Endothelial cell of umbilical vein (primary cell): Measurements from ENCODE around the gene TRPT1. TPM values are rescaled to one million over a fixed set of nuclear protein-coding genes. Genes with fewer than 3 reads are reported as not detected.

Experiments used
- BruUV-seq: library from RNA; stranded (reverse); fragments of 400-500 nt; replicated peaks from 2 replicates; lab custom pipeline; 2021; lab: Mats Ljungman, UMichigan
- CTCF ChIA-PET: fragments of 300-600, 350-600 bp; sonication (Branson Sonifier 250); formaldehyde crosslinking; loops from one replicate; lab custom pipeline; 2021; ENCODE audit warnings: antibody characterized with exemption, inconsistent platforms; lab: Charles Lee
- POLR2A ChIA-PET: fragments of 300-600, 350-600 bp; sonication (Branson Sonifier 250); formaldehyde crosslinking; loops from one replicate; lab custom pipeline; 2021; ENCODE audit warnings: antibody characterized with exemption, inconsistent platforms; lab: Charles Lee
- DNase-seq: peaks from one replicate; pipeline ENCODE4 v3.0.0-alpha.2; 2011; ENCODE audit warnings: low read depth, low spot score
- FAIRE-seq: peaks from 2 replicates; lab custom pipeline; 2011; peaks lifted over from hg19 to GRCh38; lab: Jason Lieb, UNC
- H2AFZ ChIP-seq: 2 replicates; pipeline ENCODE4 v1.6.0; 2012; ENCODE audit warnings: low read depth, low read length, control low read depth, inconsistent platforms
- H3K27ac ChIP-seq: 2 replicates; pipeline ENCODE4 v1.5.1; 2011; ENCODE audit warnings: low read depth, mild to moderate bottlenecking, control low read depth, low read length, moderate library complexity; ENCODE audit not compliant: insufficient read depth
- H3K27me3 ChIP-seq, 2 experiments: 2 replicates each; pipeline versions ENCODE4 v1.6.0 to v1.6.1; 2011; ENCODE audit warnings: low read length in 2 of 2, mixed read lengths in 1 of 2; ENCODE audit not compliant: control insufficient read depth in 2 of 2, insufficient read depth in 2 of 2
- H3K36me3 ChIP-seq, 2 experiments: 2 replicates in 1 of 2; 3 replicates in 1 of 2; pipeline ENCODE4 v1.5.1; 2011; ENCODE audit warnings: low read length in 2 of 2, mild to moderate bottlenecking in 1 of 2, moderate library complexity in 1 of 2; ENCODE audit not compliant: control insufficient read depth in 2 of 2, insufficient read depth in 2 of 2; ENCODE audit errors: extremely low read depth in 1 of 2
- H3K4me1 ChIP-seq: 3 replicates; pipeline ENCODE4 v1.5.1; 2011; ENCODE audit warnings: mild to moderate bottlenecking, low read length; ENCODE audit not compliant: control insufficient read depth, insufficient read depth; ENCODE audit errors: extremely low read depth
- H3K4me2 ChIP-seq: 2 replicates; pipeline ENCODE4 v1.6.1; 2011; ENCODE audit warnings: low read length, control low read depth, mixed read lengths; ENCODE audit not compliant: insufficient read depth
- H3K4me3 ChIP-seq, 3 experiments: fragments of 200-600 bp in 1 of 3; sonication (generic), shearing (Covaris generic) in 1 of 3; replicated peaks in 1 of 3; 2 replicates each; pipeline ENCODE4 v1.5.1; 2011 to 2016; ENCODE audit warnings: control low read depth in 3 of 3, low read length in 3 of 3, mild to moderate bottlenecking in 2 of 3, inconsistent platforms in 1 of 3, low read depth in 1 of 3, moderate library complexity in 1 of 3; ENCODE audit not compliant: insufficient read depth in 1 of 3
- H3K79me2 ChIP-seq: 2 replicates; pipeline ENCODE4 v1.6.0; 2012; ENCODE audit warnings: low read length, inconsistent platforms; ENCODE audit not compliant: control insufficient read depth, insufficient read depth
- H3K9ac ChIP-seq: replicated peaks from 2 replicates; pipeline ENCODE3; 2011; ENCODE audit warnings: low read length, control low read depth; ENCODE audit not compliant: insufficient read depth; ENCODE audit errors: extremely low read depth
- H3K9me1 ChIP-seq: replicated peaks from 3 replicates; pipeline ENCODE4 v1.6.0; 2011; ENCODE audit warnings: mild to moderate bottlenecking, low read length; ENCODE audit not compliant: control insufficient read depth, insufficient read depth; ENCODE audit errors: extremely low read depth
- H3K9me3 ChIP-seq: replicated peaks from 2 replicates; pipeline ENCODE4 v1.5.1; 2012; ENCODE audit warnings: low read length, inconsistent platforms; ENCODE audit not compliant: control insufficient read depth, insufficient read depth
- H4K20me1 ChIP-seq: replicated peaks from 2 replicates; pipeline ENCODE3; 2011; ENCODE audit warnings: mild to moderate bottlenecking, low read length; ENCODE audit not compliant: control insufficient read depth, insufficient read depth; ENCODE audit errors: extremely low read depth
- CTCF ChIP-seq, 2 donors: IDR thresholded peaks; 1 replicate in 1 of 2; 2 replicates in 1 of 2; pipeline ENCODE4 v1.5.1; 2011; ENCODE audit warnings: low read length in 2 of 2, mild to moderate bottlenecking in 2 of 2, moderate library complexity in 2 of 2, control low read depth in 1 of 2, inconsistent platforms in 1 of 2, low read depth in 1 of 2; ENCODE audit not compliant: insufficient read depth in 1 of 2; ENCODE audit errors: extremely low read depth in 1 of 2
- EZH2 ChIP-seq: IDR thresholded peaks from 2 replicates; pipeline ENCODE4 v1.6.1; 2012; ENCODE audit warnings: borderline replicate concordance, low read depth, mild to moderate bottlenecking, moderate library complexity, low read length, inconsistent platforms; ENCODE audit not compliant: severe bottlenecking
- FOS ChIP-seq: IDR thresholded peaks from 2 replicates; pipeline ENCODE4 v1.6.1; 2011; ENCODE audit warnings: mild to moderate bottlenecking, low read length, moderate library complexity, borderline replicate concordance; ENCODE audit not compliant: insufficient read depth
- GATA2 ChIP-seq: IDR thresholded peaks from 2 replicates; pipeline ENCODE4 v1.7.0; 2011; ENCODE audit warnings: low read depth, mild to moderate bottlenecking, moderate library complexity, mixed read lengths, low read length; ENCODE audit not compliant: insufficient read length, insufficient read depth
- JUN ChIP-seq: IDR thresholded peaks from 2 replicates; pipeline ENCODE4 v1.6.1; 2011; ENCODE audit warnings: borderline replicate concordance, low read depth; ENCODE audit not compliant: insufficient read length, insufficient read depth
- MAX ChIP-seq: IDR thresholded peaks from 2 replicates; pipeline ENCODE4 v1.6.1; 2011; ENCODE audit not compliant: insufficient read depth, insufficient read length
- MYC ChIP-seq: IDR thresholded peaks from one replicate; pipeline ENCODE4 v1.6.1; 2011; ENCODE audit warnings: mild to moderate bottlenecking, low read depth, low read length
- POLR2A ChIP-seq: IDR thresholded peaks from 2 replicates; pipeline ENCODE4 v1.6.1; 2012; ENCODE audit warnings: low read depth, mild to moderate bottlenecking, control low read depth, low read length
- POLR2AphosphoS5 ChIP-seq: IDR thresholded peaks from 2 replicates; pipeline ENCODE4 v1.6.1; 2012; ENCODE audit warnings: low read depth, mild to moderate bottlenecking, control low read depth, low read length, moderate library complexity; ENCODE audit not compliant: insufficient read depth
- dilution Hi-C: fragments of 300-500 bp; cut with MboI; formaldehyde crosslinking; loops from one replicate; pipeline ENCODE4 v1.15.0; 2019; ENCODE audit warnings: low sequenced_read_pairs; ENCODE audit not compliant: extremely low pct_ligation_motif_present
- intact Hi-C: fragments of 100-400 bp; cut with micrococcal nuclease; formaldehyde crosslinking; loops from one replicate; pipeline ENCODE4 v1.10.0; 2022
- polyA plus RNA-seq, 4 experiments: library from polyadenylated mRNA; depleted of rRNA in 3 of 4; stranded (reverse) in 3 of 4; unstranded in 1 of 4; fragments of >200 nt; gene quantifications; 2 replicates each; pipeline versions ENCODE4 v1.2.1 to v1.2.3, GENCODE V29; 2011 to 2012; ENCODE audit warnings: missing spikeins in 1 of 4
- total RNA-seq: library from RNA; stranded (reverse); gene quantifications from 2 replicates; pipeline ENCODE4 v1.2.3, GENCODE V29; 2021

The TRPT1 gene
- total and polyA plus RNA-seq, 2 donors (not counting 3 experiments of a cell fraction or from before 2014, with no cell fraction given), result 26.2 to 56.6 TPM

- Histone ChIP-seq H3K4me2 (peak overlapping the region; percentile 51), H3K36me3 (peaks cover 6 to 20% of the 10 kb centered on the region in 2 experiments), H3K27me3 (no peaks in the 10 kb centered on the region), H4K20me1 (no peaks in the 10 kb centered on the region), H3K79me2 (peaks cover 25% of the 10 kb centered on the region), H3K27ac (peak overlapping the region; percentile 88), H2AFZ (no peak overlapping the region), H3K9me3 (no peaks in the 10 kb centered on the region), H3K4me1 (peaks cover 17% of the 10 kb centered on the region), H3K9ac (peak overlapping the region; percentile 73), H3K4me3 (no peak overlapping the region), H3K9me1 (no peaks in the 10 kb centered on the region)
- ChIA-PET CTCF (interaction anchor here (1.6 to 1.7 kb wide), 2 partner anchors 13 to 35 kb away, joined by 5 to 6 read pairs; partner anchors contain the start of genes NUDT22 and TRPT1), POLR2A (no interaction called here)
- dilution Hi-C loops, result no loop called here
- no peak for TF ChIP-seq POLR2A
- TF ChIP-seq POLR2AphosphoS5, result no peak
- TF ChIP-seq MYC, result no peak
- TF ChIP-seq GATA2, result no peak
- no peak for TF ChIP-seq FOS
- TF ChIP-seq EZH2, result no peak
- TF ChIP-seq JUN, result no peak
- TF ChIP-seq CTCF (IDR thresholded peaks at IDR 0.05; ENCODE audit: extremely low read depth in 1 of 2, insufficient read depth in 1 of 2, low read depth in 1 of 2, low read length in 2 of 2), result no peak
- no peak for TF ChIP-seq MAX
- intact Hi-C loops, result loop anchor here (2.0 to 5.0 kb wide), 2 partner anchors 117 to 239 kb away; partner anchors contain the start of gene RPS6KA4
- no peak for DNase-seq
- FAIRE-seq, result no peak
- BruUV-seq, result no TSS peak
Measured at GRCh38 chr11:64239662-64240434, 13.9 kb upstream of the TRPT1 start.
